ENCODE results near the gene PDZD8. TPM values are rescaled to one million over a fixed set of nuclear protein-coding genes. Genes with fewer than 3 reads are reported as not detected.
"Not testable (repeated sequence)": the region's sequence is repeated elsewhere in the genome, so short reads cannot be mapped to it uniquely, and the experiment has no call there.

PDZD8 gene
- polyA plus RNA-seq, 3 donors, result 39.0 to 45.8 (median 39.7) TPM

- DNase-seq (ENCODE audit: low read depth in 3 of 3, low spot score in 2 of 3), result no peak
Measured at GRCh38 chr10:117298219-117298618, 77.0 kb downstream of the PDZD8 start.

GRCh38 chr10:117294735-117295134 is 80.5 kb downstream of the PDZD8 start:
- DNase-seq (ENCODE audit: low read depth in 3 of 3, low spot score in 2 of 3), result no peak

- no peak for DNase-seq (ENCODE audit: low read depth in 3 of 3, low spot score in 2 of 3)
Measured at GRCh38 chr10:117294039-117294645, 81.1 kb downstream of the PDZD8 start.

- not testable (repeated sequence) for DNase-seq (ENCODE audit: low read depth in 3 of 3, low spot score in 2 of 3)
Measured at GRCh38 chr10:117290872-117291271, 84.4 kb downstream of the PDZD8 start.

DNA sequence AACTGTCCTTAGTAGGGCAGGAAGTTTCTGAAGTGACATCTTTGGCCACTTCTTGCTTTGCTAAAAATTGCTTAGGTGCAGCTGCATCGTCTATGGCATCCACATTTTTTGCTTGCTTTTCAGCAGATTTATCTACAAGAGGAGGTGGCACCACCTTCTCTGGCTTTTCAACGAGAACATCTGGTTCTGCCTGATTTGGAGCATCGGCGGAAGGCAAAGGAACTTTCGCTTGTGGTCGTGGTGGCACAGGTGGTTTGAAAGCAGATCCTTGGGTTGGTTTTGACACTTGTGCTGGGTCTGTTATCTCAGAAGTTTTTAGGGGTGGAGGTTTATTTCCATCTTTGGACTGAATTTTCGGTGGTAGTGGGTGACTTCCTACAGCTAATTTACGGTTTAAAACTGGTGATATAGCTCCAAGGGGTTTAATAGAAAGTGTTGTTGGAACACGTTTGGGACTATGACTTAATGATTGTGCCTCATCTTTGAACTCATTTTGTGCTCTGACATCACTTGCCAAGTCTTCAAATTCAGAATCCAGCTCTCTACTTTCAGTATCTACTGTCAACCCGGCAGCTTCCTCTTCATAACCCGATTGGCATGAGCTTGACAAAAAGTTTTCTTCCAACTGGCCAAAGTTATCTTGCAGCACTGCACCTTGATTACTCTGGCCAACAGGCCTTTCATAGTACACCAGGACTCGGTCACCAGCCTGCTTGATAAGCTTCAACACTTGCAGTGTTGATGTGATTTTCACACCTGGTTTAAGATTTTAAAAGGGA is 90.3 kb downstream of the PDZD8 start:
- no peak for DNase-seq (ENCODE audit: low read depth in 3 of 3, low spot score in 2 of 3)

GRCh38 chr10:117277675-117278074 is 97.6 kb downstream of the PDZD8 start:
- no peak for DNase-seq (ENCODE audit: low read depth in 3 of 3, low spot score in 2 of 3)

DNA sequence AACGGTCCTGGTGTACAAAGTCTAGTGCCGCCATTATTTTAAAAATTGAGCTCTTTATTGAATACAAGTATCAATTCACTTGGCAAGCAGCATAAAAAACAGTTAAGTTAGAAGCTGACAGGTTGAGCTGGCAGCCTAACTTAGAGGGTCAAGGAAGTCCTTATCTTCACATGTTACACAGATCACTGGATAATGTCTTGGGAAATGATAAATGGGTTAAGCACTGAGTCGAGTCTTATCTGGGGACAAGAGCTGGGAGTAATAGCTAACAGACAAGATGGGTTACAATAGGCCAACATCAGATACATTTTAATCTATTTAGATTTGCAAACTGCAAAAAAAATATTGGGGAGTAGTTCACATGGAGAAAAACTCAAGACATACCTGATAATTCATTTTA is 100.1 kb downstream of the PDZD8 start:
- DNase-seq (ENCODE audit: low read depth in 3 of 3, low spot score in 2 of 3), result no peak

GRCh38 chr10:117274509-117274908 is 100.7 kb downstream of the PDZD8 start:
- DNase-seq (ENCODE audit: low read depth in 3 of 3, low spot score in 2 of 3), result no peak

GRCh38 chr10:117273980-117274379 is 101.3 kb downstream of the PDZD8 start:
- DNase-seq (ENCODE audit: low read depth in 3 of 3, low spot score in 2 of 3), result no peak

GRCh38 chr10:117272195-117273076 is 102.8 kb downstream of the PDZD8 start:
- no peak for DNase-seq (ENCODE audit: low read depth in 3 of 3, low spot score in 2 of 3)

DNA sequence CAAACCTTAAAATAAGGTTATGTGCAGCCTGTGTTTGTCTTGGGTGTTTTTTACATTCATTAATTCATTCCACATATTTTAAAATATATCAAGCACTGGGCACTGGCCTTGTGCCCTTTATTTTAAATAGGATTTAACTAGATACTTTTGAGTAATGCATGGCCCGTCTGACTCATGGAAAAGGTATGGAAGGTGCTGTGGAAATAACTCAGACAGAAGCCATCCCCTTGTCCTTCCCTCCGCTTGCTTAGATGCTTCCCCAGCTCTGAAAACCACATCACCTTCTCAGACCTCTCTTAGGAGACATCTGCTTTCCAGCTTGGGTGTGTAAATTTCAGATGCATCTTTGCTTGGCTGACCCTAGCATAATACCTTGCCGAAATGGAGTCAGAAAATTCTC is 103.8 kb downstream of the PDZD8 start:
- DNase-seq (ENCODE audit: low read depth in 3 of 3, low spot score in 2 of 3), result no peak

GRCh38 chr10:117268907-117269306 is 106.3 kb downstream of the PDZD8 start:
- DNase-seq (ENCODE audit: low read depth in 3 of 3, low spot score in 2 of 3), result no peak

DNA sequence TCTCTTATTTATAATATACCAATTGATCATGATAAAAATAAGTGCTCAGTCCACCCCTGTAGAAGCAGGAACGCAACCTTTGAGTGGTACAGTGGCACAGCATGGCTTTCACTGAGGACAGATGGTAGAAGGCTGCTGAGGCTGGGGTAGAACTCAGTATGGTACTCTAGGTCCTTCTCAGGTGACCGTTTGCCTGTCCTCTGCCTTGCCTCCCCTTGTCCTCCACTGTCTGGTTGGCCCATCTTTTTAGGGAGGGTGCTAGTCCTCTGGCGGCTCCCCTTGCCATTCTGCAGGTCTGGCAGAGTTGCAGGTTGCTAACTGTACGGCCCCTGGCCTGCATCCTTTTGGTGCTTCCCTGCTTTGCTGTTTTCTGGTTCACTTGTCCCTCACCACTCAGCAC is 107.0 kb downstream of the PDZD8 start:
- no peak for DNase-seq (ENCODE audit: low read depth in 3 of 3, low spot score in 2 of 3)

GRCh38 chr10:117266812-117267211 is 108.4 kb downstream of the PDZD8 start:
- no peak for DNase-seq (ENCODE audit: low read depth in 3 of 3, low spot score in 2 of 3)

DNA sequence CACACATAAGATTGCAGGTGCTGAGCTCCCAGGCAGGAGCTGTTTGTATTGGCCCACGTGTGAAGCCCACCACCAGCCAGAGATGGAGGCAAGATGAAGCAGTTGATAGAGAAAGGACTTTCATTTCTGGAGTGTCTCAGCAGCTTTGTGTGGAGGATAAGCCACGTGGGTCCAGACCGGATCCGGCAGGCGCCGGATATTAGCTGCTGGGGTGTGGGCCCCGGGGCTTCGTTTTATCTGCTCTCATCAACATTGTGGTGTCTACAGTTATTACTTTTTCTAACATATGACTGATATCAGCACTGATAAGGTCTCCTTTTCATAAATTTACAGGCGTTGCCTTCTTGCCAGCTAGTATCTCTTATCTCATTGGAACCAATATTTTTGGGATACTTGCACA is 108.8 kb downstream of the PDZD8 start:
- DNase-seq (ENCODE audit: low read depth in 3 of 3, low spot score in 2 of 3), result no peak

GRCh38 chr10:117264782-117265181 is 110.5 kb downstream of the PDZD8 start:
- DNase-seq (ENCODE audit: low read depth in 3 of 3, low spot score in 2 of 3), result no peak

DNA sequence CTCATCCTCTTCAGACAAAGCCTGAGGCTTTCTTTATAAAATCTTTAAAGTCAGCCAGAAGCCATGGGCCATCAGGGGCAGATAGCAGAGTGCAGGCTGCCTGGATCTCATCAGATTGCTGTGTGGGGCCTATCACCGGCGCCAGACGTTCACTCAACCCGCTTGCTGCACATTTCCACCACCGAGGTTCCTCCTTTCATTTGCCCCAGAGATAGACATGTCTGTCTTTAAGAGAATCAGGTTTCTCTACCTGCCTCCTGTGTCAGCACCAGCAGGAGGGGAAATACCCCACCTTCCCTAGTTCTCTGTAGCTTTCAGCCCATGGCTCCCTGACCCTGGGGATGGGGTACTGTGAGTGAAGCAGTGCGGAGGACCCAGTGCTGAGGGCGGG is 112.3 kb downstream of the PDZD8 start:
- DNase-seq (ENCODE audit: low read depth in 3 of 3, low spot score in 2 of 3), result no peak

GRCh38 chr10:117262291-117262902 is 112.8 kb downstream of the PDZD8 start:
- DNase-seq (ENCODE audit: low read depth in 3 of 3, low spot score in 2 of 3), result no peak

GRCh38 chr10:117261501-117261900 is 113.7 kb downstream of the PDZD8 start:
- no peak for DNase-seq (ENCODE audit: low read depth in 3 of 3, low spot score in 2 of 3)

DNA sequence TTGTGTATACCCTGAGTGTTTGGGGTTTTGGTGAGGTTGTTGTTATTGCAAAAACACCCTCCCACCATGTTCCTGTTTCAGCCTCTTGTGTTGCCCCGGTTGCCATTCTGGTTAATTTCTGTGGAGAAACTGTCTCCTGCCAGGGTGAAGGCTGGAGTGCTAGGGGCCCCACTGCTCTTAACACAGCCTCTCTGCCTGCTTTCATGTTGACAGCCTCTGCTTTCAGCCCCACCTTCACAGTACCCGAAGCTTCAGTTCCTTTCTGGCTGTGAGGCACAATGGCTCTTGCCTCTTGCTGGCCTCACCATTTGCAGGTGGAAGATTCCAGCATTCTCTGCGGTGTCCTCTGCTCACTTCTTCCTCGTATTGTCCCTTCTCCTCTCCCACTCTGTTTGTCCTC is 115.2 kb downstream of the PDZD8 start:
- DNase-seq (ENCODE audit: low read depth in 3 of 3, low spot score in 2 of 3), result no peak

GRCh38 chr10:117259279-117259678 is 116.0 kb downstream of the PDZD8 start:
- no peak for DNase-seq (ENCODE audit: low read depth in 3 of 3, low spot score in 2 of 3)

Data from right renal cortex interstitium (tissue), 3 donors.